K562 (cell line): Measurements from ENCODE around the gene HKDC1. TPM values are rescaled to one million over a fixed set of nuclear protein-coding genes. Genes with fewer than 3 reads are reported as not detected.
A peak's percentile ranks its signal among the peaks of the same experiment; 100 is the strongest.

ENCODE experiments used
- ATAC-seq: fragments of 200-7000 bp; cut with Tn5 transposase; 3 replicates; pipeline ENCODE4 v1.9.1; 2020; ENCODE audit warnings: moderate library complexity
- BruUV-seq: library from RNA; stranded (reverse); fragments of 400-500 nt; replicated peaks from 2 replicates; lab custom pipeline; 2021; lab: Mats Ljungman, UMichigan
- CTCF ChIA-PET: fragments of 300-600 bp; formaldehyde crosslinking; extraction: SDS; loops from one replicate; lab custom pipeline; 2021; ENCODE audit warnings: low intra/inter-chr PET ratio; lab: Yijun Ruan, JAX
- POLR2A ChIA-PET: fragments of 300-600, 350-650 bp; sonication (Branson Sonifier 250); formaldehyde crosslinking; extraction: SDS; loops from one replicate; lab custom pipeline; 2021; ENCODE audit warnings: antibody characterized with exemption, inconsistent platforms; lab: Yijun Ruan, JAX
- DNase-seq, 4 experiments: peaks; one replicate each; pipeline versions ENCODE4 v3.0.0 to v3.0.0-alpha.2; 2011 to 2018; ENCODE audit warnings: low spot score in 3 of 4, mixed read lengths in 3 of 4; ENCODE audit errors: extremely low read depth in 1 of 4
- FAIRE-seq: peaks from 2 replicates; lab custom pipeline; 2011; peaks lifted over from hg19 to GRCh38; lab: Jason Lieb, UNC
- H2AFZ ChIP-seq: 2 replicates; pipeline ENCODE4 v1.6.0; 2011; ENCODE audit warnings: low read depth, low read length, control low read depth, inconsistent platforms
- H3K27ac ChIP-seq: fragments of 200-600 bp; 3 replicates; pipeline ENCODE4 v1.8.0; 2011; ENCODE audit warnings: low read depth, mild to moderate bottlenecking, control low read depth, inconsistent platforms, low read length, moderate library complexity, mixed read lengths; ENCODE audit errors: extremely low read depth
- H3K27me3 ChIP-seq, 2 experiments: fragments of 300-600 bp in 1 of 2; 2 replicates in 1 of 2; 3 replicates in 1 of 2; pipeline versions ENCODE4 v1.6.0 to v1.8.0; 2011; ENCODE audit warnings: inconsistent platforms in 2 of 2, low read length in 2 of 2, mild to moderate bottlenecking in 1 of 2, mixed read lengths in 1 of 2, moderate library complexity in 1 of 2; ENCODE audit not compliant: control insufficient read depth in 2 of 2, insufficient read depth in 2 of 2
- H3K36me3 ChIP-seq: fragments of 300-600 bp; 3 replicates; pipeline ENCODE4 v1.8.0; 2011; ENCODE audit warnings: mild to moderate bottlenecking, low read length, inconsistent platforms; ENCODE audit not compliant: control insufficient read depth, insufficient read depth
- H3K4me1 ChIP-seq, 2 experiments: fragments of 200-600 bp in 1 of 2; replicated peaks in 1 of 2; 2 replicates in 1 of 2; 3 replicates in 1 of 2; pipeline versions ENCODE4 v1.5.1 to v1.8.0; 2011; ENCODE audit warnings: inconsistent platforms in 2 of 2, low read length in 2 of 2, mild to moderate bottlenecking in 1 of 2, mixed read lengths in 1 of 2, moderate library complexity in 1 of 2; ENCODE audit not compliant: control insufficient read depth in 2 of 2, insufficient read depth in 2 of 2
- H3K4me2 ChIP-seq: 2 replicates; pipeline ENCODE4 v1.6.1; 2011; ENCODE audit warnings: low read length, control low read depth, inconsistent platforms, mixed read lengths; ENCODE audit not compliant: insufficient read depth
- H3K4me3 ChIP-seq: fragments of 200-600 bp; sonication (generic), shearing (Covaris generic); 2 replicates; pipeline ENCODE4 v1.5.1; 2016; ENCODE audit warnings: control low read depth, inconsistent platforms
- H3K79me2 ChIP-seq: fragments of 200-600 bp; 3 replicates; pipeline ENCODE4 v1.8.0; 2011; ENCODE audit warnings: low read length, inconsistent platforms; ENCODE audit not compliant: control insufficient read depth, insufficient read depth
- H3K9ac ChIP-seq, 2 experiments: 2 replicates each; pipeline versions ENCODE4 v1.6.0 to v1.6.1; 2011; ENCODE audit warnings: low read depth in 2 of 2, low read length in 2 of 2, control low read depth in 1 of 2, inconsistent platforms in 1 of 2, mild to moderate bottlenecking in 1 of 2, mixed read lengths in 1 of 2; ENCODE audit not compliant: insufficient read depth in 1 of 2
- H3K9me1 ChIP-seq: one replicate; pipeline ENCODE4 v1.6.0; 2011; ENCODE audit warnings: inconsistent platforms, mild to moderate bottlenecking, low read length, moderate library complexity; ENCODE audit not compliant: control insufficient read depth, insufficient read depth
- H3K9me3 ChIP-seq: replicated peaks from 2 replicates; pipeline ENCODE4 v1.5.1; 2011; ENCODE audit warnings: low read depth, low read length, inconsistent platforms; ENCODE audit not compliant: control insufficient read depth, insufficient read depth
- H4K20me1 ChIP-seq: replicated peaks from 2 replicates; pipeline ENCODE4 v1.6.1; 2011; ENCODE audit warnings: low read length, inconsistent platforms, mixed read lengths; ENCODE audit not compliant: control insufficient read depth, insufficient read depth
- BMI1 ChIP-seq: fragments of 150-350 bp; IDR thresholded peaks from 2 replicates; pipeline ENCODE4 v1.6.1; 2014; ENCODE audit warnings: low read length
- ETS1 ChIP-seq: conservative IDR thresholded peaks from 2 replicates; pipeline ENCODE4 v1.6.1; 2011; ENCODE audit warnings: low read depth, mild to moderate bottlenecking, low read length; ENCODE audit not compliant: control insufficient read depth
- FOXK1 ChIP-seq: sonication (generic); formaldehyde crosslinking; IDR thresholded peaks from 2 replicates; pipeline ENCODE4 v1.8.0; 2022; ENCODE audit warnings: missing genetic modification reagents, mild to moderate bottlenecking, borderline replicate concordance
- ILK ChIP-seq: fragments of 450-650 bp; IDR thresholded peaks from 2 replicates; pipeline ENCODE4 v1.6.1; 2016; ENCODE audit warnings: missing genetic modification characterization, low read depth, mild to moderate bottlenecking, missing compliant biosample characterization, moderate library complexity, borderline replicate concordance
- NFATC3 ChIP-seq: fragments of 450-650 bp; IDR thresholded peaks from 2 replicates; pipeline ENCODE4 v1.6.1; 2017; ENCODE audit warnings: mild to moderate bottlenecking
- NFE2 ChIP-seq: IDR thresholded peaks from 2 replicates; pipeline ENCODE4 v1.6.1; 2014; ENCODE audit warnings: antibody characterized with exemption, low read depth
- PREB ChIP-seq: sonication (generic); formaldehyde crosslinking; IDR thresholded peaks from 2 replicates; pipeline ENCODE4 v1.8.1; 2023; ENCODE audit warnings: mild to moderate bottlenecking, missing genetic modification reagents
- RBFOX2 ChIP-seq: fragments of 200-400 bp; formaldehyde crosslinking; IDR thresholded peaks from 2 replicates; pipeline ENCODE4 v1.6.1; 2017; ENCODE audit warnings: low read depth, mild to moderate bottlenecking, low read length, moderate library complexity
- SRSF9 ChIP-seq: fragments of 200-400 bp; formaldehyde crosslinking; IDR thresholded peaks from 2 replicates; pipeline ENCODE4 v1.6.1; 2017; ENCODE audit warnings: low read depth, low read length, borderline replicate concordance
- THRAP3 ChIP-seq: fragments of 450-650 bp; IDR thresholded peaks from 2 replicates; pipeline ENCODE4 v1.6.1; 2016; ENCODE audit warnings: mild to moderate bottlenecking, inconsistent platforms, borderline replicate concordance
- TRIM25 ChIP-seq: fragments of 450-650 bp; IDR thresholded peaks from 2 replicates; pipeline ENCODE4 v1.7.0; 2016; ENCODE audit warnings: borderline replicate concordance
- ZNF253 ChIP-seq: fragments of 250-450 bp; sonication (Bioruptor Pico); conservative IDR thresholded peaks from 2 replicates; pipeline ENCODE4 v1.6.1; 2021; ENCODE audit warnings: mild to moderate bottlenecking
- ZNF77 ChIP-seq: fragments of 250-450 bp; sonication (Bioruptor Pico); IDR thresholded peaks from 2 replicates; pipeline ENCODE4 v1.5.0; 2020
- WGBS: fragments of 100-300 bp; shearing (Covaris generic); methylation state at CpG from one replicate; pipeline ENCODE4 v1.1.6; 2016; ENCODE audit warnings: low coverage, mixed read lengths; ENCODE audit not compliant: insufficient coverage; ENCODE audit errors: missing lambda C conversion rate; 5-methylcytosine and 5-hydroxymethylcytosine counted together
- in situ Hi-C: fragments of 300-500 bp; cut with MboI; formaldehyde crosslinking; loops from 4 replicates; pipeline ENCODE4 v1.15.0; 2018; ENCODE audit warnings: inconsistent platforms, mixed read lengths
- intact Hi-C: fragments of 100-400 bp; cut with micrococcal nuclease; formaldehyde crosslinking; loops from 2 replicates; pipeline ENCODE4 v1.14.2; 2022
- polyA plus RNA-seq, 8 experiments: library from polyadenylated mRNA; depleted of rRNA in 4 of 8; stranded (reverse) in 5 of 8; unstranded in 3 of 8; fragments of >200 nt; fragmentation: Nextera tagmentation in 2 of 8; fragmentation: Illumina TruSeq in 1 of 8; extraction: Ambion mirVana in 2 of 8; extraction: Trizol in 1 of 8; gene quantifications; 2 replicates each; pipeline versions ENCODE4 v1.2.1 to v1.2.3, GENCODE V29; 2011 to 2014; ENCODE audit warnings: inconsistent platforms in 1 of 8, missing spikeins in 1 of 8
- total RNA-seq, 7 experiments: library from RNA; depleted of rRNA in 6 of 7; stranded (reverse); fragments of >200 nt in 6 of 7; fragmentation: Illumina TruSeq in 2 of 7; extraction: Trizol in 2 of 7; gene quantifications; 2 replicates each; pipeline versions ENCODE4 v1.2.1 to v1.2.3, GENCODE V29; 2011 to 2021; ENCODE audit warnings: low replicate concordance in 1 of 7

The HKDC1 gene
- total and polyA plus RNA-seq, 9 of the 15 experiments (the other 6 are each of a cell fraction or from before 2014, with no cell fraction given), result 0.04 to 0.22 (median 0.11) TPM; not detected in 5

GRCh38 chr10:69290993-69291392 lies 70.9 kb downstream of the HKDC1 start:
- ChIA-PET CTCF (no interaction called here), POLR2A (interaction anchor here (0.6 to 2.0 kb wide), 3 partner anchors 8 to 14 kb away, joined by 4 to 9 read pairs (median 5); partner anchors contain the start of gene HK1)
- Histone ChIP-seq H3K9ac (0 out of 4 replicates have a peak overlapping the region, but pooled peaks of 1 of the 2 experiments have one; percentile 11), H3K4me1 (peaks cover 10 to 13% of the 10 kb centered on the region in 2 experiments; a peak in 4 of 5 replicates), H2AFZ (no peak overlapping the region), H3K4me3 (no peak overlapping the region), H3K36me3 (no peaks in the 10 kb centered on the region), H3K4me2 (no peak overlapping the region), H3K27ac (no peak overlapping the region), H3K79me2 (no peaks in the 10 kb centered on the region), H3K27me3 (no peaks in the 10 kb centered on the region), H3K9me3 (no peaks in the 10 kb centered on the region), H4K20me1 (no peaks in the 10 kb centered on the region), H3K9me1 (no peaks in the 10 kb centered on the region)
- DNase-seq, result no peak
- no TSS peak for BruUV-seq
- FAIRE-seq, result no peak
- TF ChIP-seq PREB, result no peak
- no peak for TF ChIP-seq ILK
- no peak for TF ChIP-seq TRIM25
- TF ChIP-seq FOXK1 (CRISPR knock-in tag), result no peak
- TF ChIP-seq BMI1, result no peak
- TF ChIP-seq NFE2, result no peak
- no peak for TF ChIP-seq THRAP3
- TF ChIP-seq SRSF9, result no peak
- no peak for TF ChIP-seq RBFOX2
- no peak for TF ChIP-seq ZNF253 (CRISPR knock-in tag)
- TF ChIP-seq ZNF77 (CRISPR knock-in tag), result no peak
- no peak for TF ChIP-seq ETS1
- TF ChIP-seq NFATC3, result no peak
- no peak for ATAC-seq
- intact Hi-C loops, result no loop called here
- 74% methylated on average over 4 of the region's 4 CpGs for WGBS
- in situ Hi-C loops, result no loop called here
